Mucosa of descending colon (tissue), 3 donors: Measurements from ENCODE around the gene MCF2L. TPM values are rescaled to one million over a fixed set of nuclear protein-coding genes. Genes with fewer than 3 reads are reported as not detected.

Experiments
- ATAC-seq: fragments of 200-7000 bp; cut with Tn5 transposase; one replicate; pipeline ENCODE4 v1.9.1; 2020; ENCODE audit warnings: mild to moderate bottlenecking, moderate library complexity
- DNase-seq, 3 donors: peaks; one replicate each; pipeline ENCODE4 v3.0.0-alpha.2; 2020
- H3K36me3 ChIP-seq: fragments of 200-600 bp; one replicate; pipeline ENCODE4 v1.8.0; 2021; ENCODE audit warnings: low read depth, mild to moderate bottlenecking
- H3K4me1 ChIP-seq: fragments of 200-600 bp; one replicate; pipeline ENCODE4 v1.8.0; 2021; ENCODE audit warnings: low read depth, mild to moderate bottlenecking
- H3K4me3 ChIP-seq: fragments of 200-600 bp; one replicate; pipeline ENCODE4 v1.8.0; 2021; ENCODE audit warnings: mild to moderate bottlenecking
- H3K9me3 ChIP-seq: fragments of 200-600 bp; one replicate; pipeline ENCODE4 v1.8.0; 2021; ENCODE audit warnings: mild to moderate bottlenecking
- intact Hi-C, 2 donors: fragments of 100-400 bp; cut with DNase I in 1 of 2; cut with micrococcal nuclease in 1 of 2; formaldehyde crosslinking; loops; one replicate each; pipeline versions ENCODE4 v1.11.0 to v1.11.1; 2022; cut with DNase I, micrococcal nuclease
- total RNA-seq, 3 donors: library from RNA; stranded (reverse); fragmentation: NEBNext Ultra II Directional in 2 of 3; extraction: Animal tissue kit (Norgen Biotek cat#: 25700) in 2 of 3; gene quantifications; one replicate each; pipeline versions ENCODE4 v1.2.1 to v1.2.4, GENCODE V29; 2021 to 2023
- TF ChIP-seq, protein P1 (sequence below): fragments of 200-600 bp; IDR thresholded peaks from one replicate; pipeline ENCODE4 v1.8.0; 2022; ENCODE audit warnings: antibody characterized with exemption, mild to moderate bottlenecking
- donor health status: DM: no; HTN: no; CAD: no; lungs with moderate emphysema.
- donor health status: DM: no; HTN: no; CAD: no.
- donor health status: DM: no; HTN: yes; CAD: no.

Gene MCF2L
- total RNA-seq, 3 donors from 2014 or later = 53.9 to 109 (median 95.4) TPM

DNA sequence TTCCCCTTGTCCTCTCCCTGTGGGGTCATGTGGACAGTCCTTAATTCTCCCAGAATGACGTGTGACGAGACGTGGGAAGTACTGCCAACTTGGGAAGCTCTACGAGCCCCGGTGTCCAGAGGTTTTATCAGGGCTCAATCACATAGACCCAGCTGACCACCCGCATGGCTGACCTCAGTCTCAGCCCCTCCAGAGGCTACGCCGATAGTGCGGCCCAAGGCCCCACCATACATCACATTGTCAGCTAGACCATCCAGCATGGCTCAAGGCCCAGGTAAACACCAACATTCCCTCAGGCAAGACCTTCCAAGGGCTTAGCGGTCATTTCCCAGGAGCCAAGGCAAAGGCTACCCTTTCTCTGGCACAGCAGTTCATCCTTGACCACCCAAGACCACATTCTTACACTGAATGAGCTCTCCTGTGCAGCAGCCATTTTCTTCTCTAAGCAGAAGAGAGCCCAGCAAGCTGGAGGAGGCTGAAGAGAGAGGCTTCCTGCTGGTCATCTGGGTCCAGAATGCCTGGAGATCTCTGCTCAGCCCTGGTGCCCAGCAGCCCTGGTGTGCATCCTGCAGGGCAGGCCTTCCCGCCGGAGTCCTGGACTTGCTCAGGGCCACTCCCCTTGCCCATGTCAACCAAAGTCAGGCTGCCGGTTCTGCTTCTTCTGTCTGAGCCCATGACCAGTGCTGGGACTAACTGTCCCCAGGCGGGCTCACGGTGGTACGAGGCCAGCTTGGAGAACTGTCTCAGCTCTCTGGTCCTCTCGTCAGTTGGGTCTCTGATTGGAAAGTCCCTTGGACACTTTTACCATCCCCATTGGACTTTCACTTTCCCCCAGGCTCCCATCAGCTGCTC is 145.7 kb downstream of the MCF2L start:
- DNase-seq (no peak), ATAC-seq (no peak)

DNA sequence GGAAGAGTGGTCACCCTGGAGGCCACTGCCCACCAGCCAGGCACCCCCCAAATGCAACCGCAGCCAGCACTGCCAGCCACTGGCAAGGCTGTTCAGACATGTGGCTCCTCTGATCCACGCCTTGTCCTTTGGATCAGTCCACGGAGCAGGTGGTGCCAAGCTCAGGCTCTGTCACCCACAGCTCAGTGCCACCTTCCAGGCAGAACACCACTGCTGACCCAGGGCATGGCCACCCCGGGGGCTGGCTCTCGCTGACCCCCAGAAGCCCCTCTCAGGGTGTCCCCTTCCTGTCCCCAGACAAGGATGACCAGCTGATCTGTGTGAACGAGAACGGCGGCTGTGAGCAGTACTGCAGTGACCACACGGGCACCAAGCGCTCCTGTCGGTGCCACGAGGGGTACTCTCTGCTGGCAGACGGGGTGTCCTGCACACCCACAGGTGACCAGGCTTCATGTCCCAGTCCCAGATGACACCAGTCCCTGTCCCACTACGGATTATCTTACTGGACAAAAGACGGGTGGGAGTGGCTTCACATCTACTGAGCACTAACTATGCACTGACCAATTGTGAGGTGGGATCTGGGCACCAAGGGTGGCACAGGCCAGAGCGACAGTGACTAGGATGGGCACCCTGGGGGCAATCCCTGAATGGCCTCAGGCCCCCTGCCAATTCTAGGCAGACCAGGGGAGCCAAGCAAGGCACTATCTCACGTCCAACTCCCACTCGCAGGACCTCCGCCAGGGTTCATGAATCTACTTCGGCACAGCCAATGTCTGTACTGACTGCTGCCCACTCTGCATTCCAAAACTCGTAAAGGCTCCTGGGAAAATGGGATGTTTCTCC is 146.6 kb downstream of the MCF2L start:
- no peak for ATAC-seq
- intact Hi-C loops = no loop called here
- TF ChIP-seq, protein P1, sequence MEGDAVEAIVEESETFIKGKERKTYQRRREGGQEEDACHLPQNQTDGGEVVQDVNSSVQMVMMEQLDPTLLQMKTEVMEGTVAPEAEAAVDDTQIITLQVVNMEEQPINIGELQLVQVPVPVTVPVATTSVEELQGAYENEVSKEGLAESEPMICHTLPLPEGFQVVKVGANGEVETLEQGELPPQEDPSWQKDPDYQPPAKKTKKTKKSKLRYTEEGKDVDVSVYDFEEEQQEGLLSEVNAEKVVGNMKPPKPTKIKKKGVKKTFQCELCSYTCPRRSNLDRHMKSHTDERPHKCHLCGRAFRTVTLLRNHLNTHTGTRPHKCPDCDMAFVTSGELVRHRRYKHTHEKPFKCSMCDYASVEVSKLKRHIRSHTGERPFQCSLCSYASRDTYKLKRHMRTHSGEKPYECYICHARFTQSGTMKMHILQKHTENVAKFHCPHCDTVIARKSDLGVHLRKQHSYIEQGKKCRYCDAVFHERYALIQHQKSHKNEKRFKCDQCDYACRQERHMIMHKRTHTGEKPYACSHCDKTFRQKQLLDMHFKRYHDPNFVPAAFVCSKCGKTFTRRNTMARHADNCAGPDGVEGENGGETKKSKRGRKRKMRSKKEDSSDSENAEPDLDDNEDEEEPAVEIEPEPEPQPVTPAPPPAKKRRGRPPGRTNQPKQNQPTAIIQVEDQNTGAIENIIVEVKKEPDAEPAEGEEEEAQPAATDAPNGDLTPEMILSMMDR = no peak
- DNase-seq = peak in 1 of 3 donors; percentile 45
- H3K4me3 ChIP-seq = no peak overlapping the region
- no peaks in the 10 kb centered on the region for H3K4me1 ChIP-seq
- H3K36me3 ChIP-seq = no peaks in the 10 kb centered on the region
- no peaks in the 10 kb centered on the region for H3K9me3 ChIP-seq

More for the DNA sequence above, 145.7 kb downstream of the MCF2L start:
- intact Hi-C loops = no loop called here
- Histone ChIP-seq H3K9me3 (no peaks in the 10 kb centered on the region), H3K4me1 (peaks cover 6% of the 10 kb centered on the region), H3K4me3 (no peak overlapping the region), H3K36me3 (no peaks in the 10 kb centered on the region)
- TF ChIP-seq, protein P1 = no peak

DNA sequence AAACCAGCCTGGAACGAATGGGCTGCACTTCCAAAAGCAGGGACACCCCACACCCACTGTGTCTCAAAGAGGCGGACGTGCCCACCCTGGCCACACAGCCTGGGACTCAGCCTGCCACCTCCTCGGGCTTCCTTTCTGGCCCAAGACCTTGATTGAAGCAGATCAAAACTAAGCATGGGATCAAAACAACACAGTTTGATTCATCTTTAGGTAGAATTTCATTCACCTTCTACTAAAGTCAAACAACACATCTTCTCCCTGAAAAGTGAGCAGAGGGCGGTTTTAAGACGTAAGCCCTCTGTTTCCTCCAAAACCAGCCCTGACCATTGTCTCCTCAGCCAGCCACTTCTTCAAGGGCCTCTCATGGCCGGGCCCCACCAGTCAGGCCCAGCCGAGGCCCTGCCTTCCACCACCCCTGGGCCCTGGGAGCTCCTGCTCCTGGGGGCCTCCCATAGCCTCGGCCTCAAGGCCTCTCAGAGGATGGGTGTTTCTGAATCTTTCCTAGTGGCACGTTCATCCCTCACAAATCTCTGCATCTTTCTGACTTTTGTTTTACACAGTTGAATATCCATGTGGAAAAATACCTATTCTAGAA is 147.3 kb downstream of the MCF2L start:
- Histone ChIP-seq H3K4me1 (no peaks in the 10 kb centered on the region), H3K9me3 (no peaks in the 10 kb centered on the region), H3K4me3 (no peak overlapping the region), H3K36me3 (no peaks in the 10 kb centered on the region)
- DNase-seq (no peak), ATAC-seq (no peak)
- TF ChIP-seq, protein P1 = no peak
- intact Hi-C loops = no loop called here

DNA sequence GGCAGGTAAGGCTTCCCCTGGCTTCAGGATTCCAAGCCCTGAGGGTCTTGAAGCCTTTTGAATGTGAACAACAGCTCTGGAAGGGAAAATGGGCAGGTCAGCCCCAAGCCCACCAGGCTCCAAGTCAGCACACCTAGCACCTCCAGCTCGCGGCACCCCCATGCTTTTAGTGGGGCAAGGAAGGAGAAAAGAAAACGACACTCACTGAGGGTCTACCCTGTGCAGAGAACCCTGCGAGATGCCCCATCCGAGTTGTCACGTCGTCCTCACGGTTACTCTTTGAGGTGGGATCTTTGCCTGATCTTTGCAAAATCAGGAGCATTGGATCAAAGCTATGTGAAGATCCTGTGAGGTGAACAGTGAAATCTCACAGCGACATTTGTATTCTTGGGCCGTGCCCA is 147.9 kb downstream of the MCF2L start:
- Histone ChIP-seq H3K36me3 (no peaks in the 10 kb centered on the region), H3K4me1 (no peaks in the 10 kb centered on the region), H3K4me3 (no peak overlapping the region), H3K9me3 (no peaks in the 10 kb centered on the region)
- ATAC-seq (no peak), DNase-seq (no peak)
- TF ChIP-seq, protein P1 = no peak
- intact Hi-C loops = no loop called here

DNA sequence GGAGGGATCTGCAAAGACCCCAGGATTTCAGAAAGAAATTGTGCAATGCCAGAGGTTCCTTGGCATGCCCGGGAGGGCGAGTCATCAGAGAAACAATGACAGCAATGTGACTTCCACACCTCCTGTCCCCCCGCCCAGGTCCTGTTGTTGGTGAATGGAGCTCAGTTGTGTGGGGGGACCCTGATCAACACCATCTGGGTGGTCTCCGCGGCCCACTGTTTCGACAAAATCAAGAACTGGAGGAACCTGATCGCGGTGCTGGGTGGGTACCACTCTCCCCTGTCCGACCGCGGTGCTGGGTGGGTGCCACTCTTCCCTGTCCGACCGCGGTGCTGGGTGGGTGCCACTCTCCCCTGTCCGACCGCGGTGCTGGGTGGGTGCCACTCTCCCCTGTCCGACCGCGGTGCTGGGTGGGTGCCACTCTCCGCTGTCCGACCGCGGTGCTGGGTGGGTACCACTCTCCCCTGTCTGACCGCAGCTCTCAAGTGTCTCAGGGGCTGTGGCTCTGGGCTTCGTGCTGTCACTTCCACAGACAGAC is 148.4 kb downstream of the MCF2L start:
- Histone ChIP-seq H3K4me1 (no peaks in the 10 kb centered on the region), H3K36me3 (no peaks in the 10 kb centered on the region), H3K4me3 (no peak overlapping the region), H3K9me3 (no peaks in the 10 kb centered on the region)
- ATAC-seq (no peak), DNase-seq (no peak)
- TF ChIP-seq, protein P1 = no peak
- intact Hi-C loops = no loop called here
